Liver (tissue), 3 donors: Measurements from ENCODE around the gene ANKRD13A.

Experiments
- ATF3 ChIP-seq: IDR thresholded peaks from 2 replicates; pipeline ENCODE4 v1.6.1; 2016; ENCODE audit warnings: antibody characterized with exemption
- CTCF ChIP-seq: fragments of 150-350 bp; IDR thresholded peaks from 2 replicates; pipeline ENCODE4 v1.5.1; 2017; ENCODE audit warnings: improper control_type of control experiment, low read depth, low read length; ENCODE audit not compliant: missing input control
- EGR1 ChIP-seq, 2 donors: IDR thresholded peaks; 2 replicates each; pipeline ENCODE4 v1.6.1; 2016 to 2018; ENCODE audit warnings: antibody characterized with exemption in 2 of 2, low read depth in 2 of 2
- FOXA1 ChIP-seq: IDR thresholded peaks from 2 replicates; pipeline ENCODE4 v1.6.1; 2016; ENCODE audit warnings: antibody characterized with exemption
- GABPA ChIP-seq, 2 donors: IDR thresholded peaks in 1 of 2; conservative IDR thresholded peaks in 1 of 2; 2 replicates each; pipeline ENCODE4 v1.6.1; 2016; ENCODE audit warnings: antibody characterized with exemption in 2 of 2, mild to moderate bottlenecking in 1 of 2, moderate library complexity in 1 of 2
- JUND ChIP-seq, 2 donors: IDR thresholded peaks; 2 replicates each; pipeline ENCODE4 v1.6.1; 2016; ENCODE audit warnings: antibody characterized with exemption in 2 of 2
- MAX ChIP-seq: IDR thresholded peaks from 2 replicates; pipeline ENCODE4 v1.6.1; 2016; ENCODE audit warnings: antibody characterized with exemption
- RAD21 ChIP-seq, 2 donors: IDR thresholded peaks; 2 replicates each; pipeline ENCODE4 v1.6.1; 2016; ENCODE audit warnings: antibody characterized with exemption in 2 of 2, mild to moderate bottlenecking in 2 of 2
- REST ChIP-seq: IDR thresholded peaks from 2 replicates; pipeline ENCODE4 v1.6.1; 2016; ENCODE audit warnings: antibody characterized with exemption, mild to moderate bottlenecking
- SP1 ChIP-seq: IDR thresholded peaks from 2 replicates; pipeline ENCODE4 v1.6.1; 2018; ENCODE audit warnings: antibody characterized with exemption, mild to moderate bottlenecking
- YY1 ChIP-seq: IDR thresholded peaks from 2 replicates; pipeline ENCODE4 v1.6.1; 2016; ENCODE audit warnings: antibody characterized with exemption, mild to moderate bottlenecking
- ZBTB33 ChIP-seq: IDR thresholded peaks from 2 replicates; pipeline ENCODE4 v1.6.1; 2016; ENCODE audit warnings: antibody characterized with exemption
- donor health status: healthy.
- donor health status: healthy.

GRCh38 chr12:109987615-109988014 is 11.6 kb upstream of the ANKRD13A start:
- TF ChIP-seq CTCF (no peak), SP1 (no peak), ATF3 (no peak), ZBTB33 (no peak), REST (no peak), MAX (no peak), FOXA1 (no peak), RAD21 (IDR thresholded peaks at IDR 0.05) (no peak), EGR1 (IDR thresholded peaks at IDR 0.05; ENCODE audit: low read depth in 2 of 2) (no peak), GABPA (IDR thresholded peaks at IDR 0.05 in 1 of 2, conservative IDR thresholded peaks at IDR 0.05 in 1 of 2) (no peak), YY1 (no peak), JUND (IDR thresholded peaks at IDR 0.05) (no peak)
